ENCODE data around the gene KLRF1.

GRCh38 chr12:9779209-9779608 is 48.1 kb upstream of the KLRF1 start:
- no peak for TF ChIP-seq POLR2AphosphoS5 (IDR thresholded peaks at IDR 0.05; ENCODE audit: low read depth, low read length)
- no peak for TF ChIP-seq POLR2A (IDR thresholded peaks at IDR 0.05; ENCODE audit: low read depth, low read length)
